ENCODE measurements around the gene RFTN1.

DNA sequence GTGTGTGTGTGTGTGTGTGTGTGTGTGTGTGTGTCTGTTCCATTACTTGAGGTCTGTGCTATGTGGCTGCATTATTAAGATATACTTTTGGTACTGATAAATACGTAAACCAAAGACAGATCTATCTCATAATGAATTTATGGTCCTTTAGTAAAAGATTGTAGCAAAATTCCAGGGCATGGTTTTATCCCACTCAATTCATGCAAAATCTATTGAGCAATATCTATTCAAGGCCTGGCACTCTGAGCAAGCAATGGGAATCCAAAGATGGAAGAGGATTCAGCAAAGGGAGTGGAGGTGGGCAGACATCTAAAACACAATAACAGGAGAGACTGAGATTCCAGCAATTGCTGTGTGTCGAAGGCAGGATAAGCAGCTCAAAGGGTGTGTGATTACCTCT, 86.8 kb downstream of the RFTN1 start:
- TF ChIP-seq EP300 (IDR thresholded peaks at IDR 0.05) (no peak), POLR2AphosphoS5 (IDR thresholded peaks at IDR 0.05) (no peak), POLR2A (IDR thresholded peaks at IDR 0.05) (no peak)
- TF ChIP-seq, protein P1, sequence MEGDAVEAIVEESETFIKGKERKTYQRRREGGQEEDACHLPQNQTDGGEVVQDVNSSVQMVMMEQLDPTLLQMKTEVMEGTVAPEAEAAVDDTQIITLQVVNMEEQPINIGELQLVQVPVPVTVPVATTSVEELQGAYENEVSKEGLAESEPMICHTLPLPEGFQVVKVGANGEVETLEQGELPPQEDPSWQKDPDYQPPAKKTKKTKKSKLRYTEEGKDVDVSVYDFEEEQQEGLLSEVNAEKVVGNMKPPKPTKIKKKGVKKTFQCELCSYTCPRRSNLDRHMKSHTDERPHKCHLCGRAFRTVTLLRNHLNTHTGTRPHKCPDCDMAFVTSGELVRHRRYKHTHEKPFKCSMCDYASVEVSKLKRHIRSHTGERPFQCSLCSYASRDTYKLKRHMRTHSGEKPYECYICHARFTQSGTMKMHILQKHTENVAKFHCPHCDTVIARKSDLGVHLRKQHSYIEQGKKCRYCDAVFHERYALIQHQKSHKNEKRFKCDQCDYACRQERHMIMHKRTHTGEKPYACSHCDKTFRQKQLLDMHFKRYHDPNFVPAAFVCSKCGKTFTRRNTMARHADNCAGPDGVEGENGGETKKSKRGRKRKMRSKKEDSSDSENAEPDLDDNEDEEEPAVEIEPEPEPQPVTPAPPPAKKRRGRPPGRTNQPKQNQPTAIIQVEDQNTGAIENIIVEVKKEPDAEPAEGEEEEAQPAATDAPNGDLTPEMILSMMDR (IDR thresholded peaks at IDR 0.05), result no peak

Measured in suprapubic skin (tissue), 4 donors.